ENCODE measurements around the gene CCT5.

Gene CCT5

GRCh38 chr5:10227379-10227778, 22.7 kb upstream of the CCT5 start:
- Histone ChIP-seq H3K4me1 (ENCODE audit: insufficient read depth, low read length, poor library complexity, severe bottlenecking) (no peaks in the 10 kb centered on the region), H3K9me3 (ENCODE audit: insufficient read depth, low read depth, low read length) (no peaks in the 10 kb centered on the region), H3K4me3 (ENCODE audit: low read length, poor library complexity, severe bottlenecking) (no peak overlapping the region), H3K4me2 (ENCODE audit: low read depth, low read length, poor library complexity, severe bottlenecking) (no peak overlapping the region), H3K36me3 (ENCODE audit: insufficient read depth, low read length) (no peaks in the 10 kb centered on the region), H3K9me2 (replicated peaks; ENCODE audit: low read depth, low read length) (no peaks in the 10 kb centered on the region), H3F3A (ENCODE audit: low read depth) (no peaks in the 10 kb centered on the region), H3K9ac (ENCODE audit: low read depth, low read length, poor library complexity, severe bottlenecking) (no peak overlapping the region), H4K20me1 (ENCODE audit: insufficient read depth, low read length, poor library complexity, severe bottlenecking) (no peaks in the 10 kb centered on the region), H3K27me3 (ENCODE audit: insufficient read depth, low read length, poor library complexity, severe bottlenecking) (no peaks in the 10 kb centered on the region), H2AFZ (ENCODE audit: low read length) (no peak overlapping the region), H3K79me2 (ENCODE audit: insufficient read depth, low read length) (no peaks in the 10 kb centered on the region)
- TF ChIP-seq CTCF (conservative IDR thresholded peaks at IDR 0.05; ENCODE audit: low read length): no peak
- no peak for TF ChIP-seq EZH2phosphoT487 (IDR thresholded peaks at IDR 0.05; ENCODE audit: borderline replicate concordance)

- no peak overlapping the region for H3K4me2 ChIP-seq (ENCODE audit: low read depth, low read length, poor library complexity, severe bottlenecking)
- H4K20me1 ChIP-seq (ENCODE audit: insufficient read depth, low read length, poor library complexity, severe bottlenecking): no peaks in the 10 kb centered on the region
- no peak overlapping the region for H3K4me3 ChIP-seq (ENCODE audit: low read length, poor library complexity, severe bottlenecking)
- TF ChIP-seq EZH2phosphoT487 (IDR thresholded peaks at IDR 0.05; ENCODE audit: borderline replicate concordance): no peak
- no peak for TF ChIP-seq CTCF (conservative IDR thresholded peaks at IDR 0.05; ENCODE audit: low read length)
- H3K9me3 ChIP-seq (ENCODE audit: insufficient read depth, low read depth, low read length): no peaks in the 10 kb centered on the region
- no peaks in the 10 kb centered on the region for H3K36me3 ChIP-seq (ENCODE audit: insufficient read depth, low read length)
- no peak overlapping the region for H2AFZ ChIP-seq (ENCODE audit: low read length)
- H3K4me1 ChIP-seq (ENCODE audit: insufficient read depth, low read length, poor library complexity, severe bottlenecking): no peaks in the 10 kb centered on the region
- H3K9me2 ChIP-seq (replicated peaks; ENCODE audit: low read depth, low read length): no peaks in the 10 kb centered on the region
- H3K9ac ChIP-seq (ENCODE audit: low read depth, low read length, poor library complexity, severe bottlenecking): no peak overlapping the region
- no peaks in the 10 kb centered on the region for H3F3A ChIP-seq (ENCODE audit: low read depth)
- H3K27me3 ChIP-seq (ENCODE audit: insufficient read depth, low read length, poor library complexity, severe bottlenecking): no peaks in the 10 kb centered on the region
- H3K79me2 ChIP-seq (ENCODE audit: insufficient read depth, low read length): no peaks in the 10 kb centered on the region
Measured at GRCh38 chr5:10228288-10228687, 21.8 kb upstream of the CCT5 start.

GRCh38 chr5:10229306-10230048, 20.6 kb upstream of the CCT5 start:
- TF ChIP-seq EZH2phosphoT487 (IDR thresholded peaks at IDR 0.05; ENCODE audit: borderline replicate concordance) (no peak), CTCF (conservative IDR thresholded peaks at IDR 0.05; ENCODE audit: low read length) (peak; percentile 34)
- Histone ChIP-seq H3F3A (ENCODE audit: low read depth) (no peaks in the 10 kb centered on the region), H3K27me3 (ENCODE audit: insufficient read depth, low read length, poor library complexity, severe bottlenecking) (no peaks in the 10 kb centered on the region), H3K79me2 (ENCODE audit: insufficient read depth, low read length) (no peaks in the 10 kb centered on the region), H3K9me3 (ENCODE audit: insufficient read depth, low read depth, low read length) (no peaks in the 10 kb centered on the region), H3K9ac (ENCODE audit: low read depth, low read length, poor library complexity, severe bottlenecking) (no peak overlapping the region), H4K20me1 (ENCODE audit: insufficient read depth, low read length, poor library complexity, severe bottlenecking) (no peaks in the 10 kb centered on the region), H2AFZ (ENCODE audit: low read length) (no peak overlapping the region), H3K36me3 (ENCODE audit: insufficient read depth, low read length) (no peaks in the 10 kb centered on the region), H3K4me3 (ENCODE audit: low read length, poor library complexity, severe bottlenecking) (no peak overlapping the region), H3K4me2 (ENCODE audit: low read depth, low read length, poor library complexity, severe bottlenecking) (no peak overlapping the region), H3K9me2 (replicated peaks; ENCODE audit: low read depth, low read length) (no peaks in the 10 kb centered on the region), H3K4me1 (ENCODE audit: insufficient read depth, low read length, poor library complexity, severe bottlenecking) (no peaks in the 10 kb centered on the region)
